Mesendoderm (in vitro differentiated cells): ENCODE results near the gene PSMD4.

Experiments
- DNase-seq: peaks from one replicate; pipeline ENCODE4 v3.0.0; 2013
- H2AK5ac ChIP-seq: 2 replicates; pipeline ENCODE4 v1.6.1; 2013; ENCODE audit warnings: low read length, inconsistent platforms
- H2BK120ac ChIP-seq: 2 replicates; pipeline ENCODE4 v1.6.1; 2013; ENCODE audit warnings: low read depth, mild to moderate bottlenecking, low read length, moderate library complexity, mixed read lengths
- H2BK15ac ChIP-seq: replicated peaks from 2 replicates; pipeline ENCODE4 v1.6.1; 2013; ENCODE audit warnings: low read depth, mild to moderate bottlenecking, moderate library complexity
- H2BK5ac ChIP-seq: 2 replicates; pipeline ENCODE4 v1.6.1; 2013; ENCODE audit warnings: low read length, inconsistent platforms
- H3K18ac ChIP-seq: 2 replicates; pipeline ENCODE4 v1.6.1; 2013; ENCODE audit warnings: mild to moderate bottlenecking, low read length, mixed read lengths
- H3K23ac ChIP-seq: one replicate; pipeline ENCODE4 v1.6.1; 2013; ENCODE audit warnings: low read length
- H3K27ac ChIP-seq: 2 replicates; pipeline ENCODE4 v1.5.1; 2013; ENCODE audit warnings: low read depth, mild to moderate bottlenecking, inconsistent platforms, low read length, moderate library complexity
- H3K27me3 ChIP-seq: 2 replicates; pipeline ENCODE4 v1.6.1; 2013; ENCODE audit warnings: low read length, control low read depth, mild to moderate bottlenecking, inconsistent platforms; ENCODE audit not compliant: insufficient read depth, poor library complexity
- H3K36me3 ChIP-seq: 2 replicates; pipeline ENCODE4 v1.6.1; 2013; ENCODE audit warnings: low read length, inconsistent platforms; ENCODE audit not compliant: control insufficient read depth, insufficient read depth
- H3K4ac ChIP-seq: one replicate; pipeline ENCODE4 v1.6.1; 2013; ENCODE audit warnings: low read depth, mild to moderate bottlenecking, low read length, moderate library complexity
- H3K4me1 ChIP-seq: 2 replicates; pipeline ENCODE4 v1.6.1; 2013; ENCODE audit warnings: low read depth, low read length, inconsistent platforms; ENCODE audit not compliant: control insufficient read depth
- H3K4me2 ChIP-seq: 2 replicates; pipeline ENCODE4 v1.6.1; 2013; ENCODE audit warnings: low read length
- H3K4me3 ChIP-seq: 2 replicates; pipeline ENCODE4 v1.5.1; 2013; ENCODE audit warnings: mild to moderate bottlenecking, low read length
- H3K56ac ChIP-seq: one replicate; pipeline ENCODE4 v1.6.1; 2013; ENCODE audit warnings: low read length
- H3K79me1 ChIP-seq: 2 replicates; pipeline ENCODE4 v1.6.1; 2013; ENCODE audit warnings: low read length, inconsistent platforms
- H3K79me2 ChIP-seq: 2 replicates; pipeline ENCODE4 v1.6.1; 2013; ENCODE audit warnings: mild to moderate bottlenecking, low read length; ENCODE audit not compliant: control insufficient read depth, insufficient read depth
- H3K9ac ChIP-seq: 2 replicates; pipeline ENCODE4 v1.6.1; 2013; ENCODE audit warnings: low read length, inconsistent platforms
- H4K5ac ChIP-seq: one replicate; pipeline ENCODE4 v1.6.1; 2013; ENCODE audit warnings: low read length
- H4K8ac ChIP-seq: one replicate; pipeline ENCODE4 v1.6.1; 2013; ENCODE audit warnings: low read depth, mild to moderate bottlenecking, control low read depth, low read length, moderate library complexity
- WGBS: extraction: QIAGEN DNeasy Blood & Tissue Kit; methylation state at CpG from one replicate; pipeline ENCODE4 v1.1.7; 2013; ENCODE audit warnings: low lambda C conversion rate, missing lambda C conversion rate; ENCODE audit not compliant: insufficient coverage; ENCODE audit errors: extremely low coverage; 5-methylcytosine and 5-hydroxymethylcytosine counted together

PSMD4 gene

GRCh38 chr1:151221616-151222015, 32.9 kb upstream of the PSMD4 start:
- Histone ChIP-seq H2BK5ac (no peak overlapping the region), H3K9ac (no peak overlapping the region), H3K79me1 (peaks cover 12% of the 10 kb centered on the region), H3K27ac (no peak overlapping the region), H2AK5ac (no peak overlapping the region), H3K56ac (no peak overlapping the region), H2BK15ac (no peak overlapping the region), H3K27me3 (no peaks in the 10 kb centered on the region), H3K79me2 (peaks cover 32% of the 10 kb centered on the region), H3K23ac (no peak overlapping the region), H3K36me3 (peaks cover 1% of the 10 kb centered on the region), H3K4me2 (no peak overlapping the region), H2BK120ac (no peak overlapping the region), H3K4me3 (no peak overlapping the region), H3K18ac (no peak overlapping the region), H4K8ac (no peak overlapping the region), H3K4ac (no peak overlapping the region), H4K5ac (no peak overlapping the region), H3K4me1 (no peaks in the 10 kb centered on the region)
- no CpG with 5 or more reads among the region's 1 CpG for WGBS
- DNase-seq: no peak

- Histone ChIP-seq H2BK5ac (no peak overlapping the region), H3K4me2 (no peak overlapping the region), H2BK120ac (no peak overlapping the region), H2BK15ac (no peak overlapping the region), H3K4me1 (no peaks in the 10 kb centered on the region), H4K5ac (no peak overlapping the region), H3K4ac (no peak overlapping the region), H3K79me1 (peaks cover 12% of the 10 kb centered on the region), H3K27ac (no peak overlapping the region), H3K4me3 (no peak overlapping the region), H4K8ac (no peak overlapping the region), H3K56ac (no peak overlapping the region), H3K9ac (no peak overlapping the region), H3K18ac (no peak overlapping the region), H3K36me3 (peaks cover 1% of the 10 kb centered on the region), H2AK5ac (no peak overlapping the region), H3K27me3 (no peaks in the 10 kb centered on the region), H3K23ac (no peak overlapping the region), H3K79me2 (peaks cover 29% of the 10 kb centered on the region)
- no CpG with 5 or more reads among the region's 4 CpGs for WGBS
- DNase-seq: peak; percentile 45
Measured at GRCh38 chr1:151222130-151222529, 32.4 kb upstream of the PSMD4 start.

- no peaks in the 10 kb centered on the region for H3K79me1 ChIP-seq
- H3K9ac ChIP-seq: no peak overlapping the region
- no peaks in the 10 kb centered on the region for H3K4me1 ChIP-seq
- H2BK15ac ChIP-seq: no peak overlapping the region
- H2BK5ac ChIP-seq: no peak overlapping the region
- H3K56ac ChIP-seq: no peak overlapping the region
- no peak overlapping the region for H4K5ac ChIP-seq
- H3K27me3 ChIP-seq: no peaks in the 10 kb centered on the region
- no peak overlapping the region for H4K8ac ChIP-seq
- no peak overlapping the region for H3K18ac ChIP-seq
- no peak overlapping the region for H3K23ac ChIP-seq
- H2AK5ac ChIP-seq: no peak overlapping the region
- H2BK120ac ChIP-seq: no peak overlapping the region
- H3K79me2 ChIP-seq: no peaks in the 10 kb centered on the region
- no CpG with 5 or more reads among the region's 6 CpGs for WGBS
- no peak overlapping the region for H3K4me2 ChIP-seq
- DNase-seq: no peak
- H3K36me3 ChIP-seq: peaks cover 24% of the 10 kb centered on the region
- H3K27ac ChIP-seq: no peak overlapping the region
- H3K4me3 ChIP-seq: no peak overlapping the region
- H3K4ac ChIP-seq: no peak overlapping the region
Measured at GRCh38 chr1:151235235-151235634, 19.3 kb upstream of the PSMD4 start.

DNA sequence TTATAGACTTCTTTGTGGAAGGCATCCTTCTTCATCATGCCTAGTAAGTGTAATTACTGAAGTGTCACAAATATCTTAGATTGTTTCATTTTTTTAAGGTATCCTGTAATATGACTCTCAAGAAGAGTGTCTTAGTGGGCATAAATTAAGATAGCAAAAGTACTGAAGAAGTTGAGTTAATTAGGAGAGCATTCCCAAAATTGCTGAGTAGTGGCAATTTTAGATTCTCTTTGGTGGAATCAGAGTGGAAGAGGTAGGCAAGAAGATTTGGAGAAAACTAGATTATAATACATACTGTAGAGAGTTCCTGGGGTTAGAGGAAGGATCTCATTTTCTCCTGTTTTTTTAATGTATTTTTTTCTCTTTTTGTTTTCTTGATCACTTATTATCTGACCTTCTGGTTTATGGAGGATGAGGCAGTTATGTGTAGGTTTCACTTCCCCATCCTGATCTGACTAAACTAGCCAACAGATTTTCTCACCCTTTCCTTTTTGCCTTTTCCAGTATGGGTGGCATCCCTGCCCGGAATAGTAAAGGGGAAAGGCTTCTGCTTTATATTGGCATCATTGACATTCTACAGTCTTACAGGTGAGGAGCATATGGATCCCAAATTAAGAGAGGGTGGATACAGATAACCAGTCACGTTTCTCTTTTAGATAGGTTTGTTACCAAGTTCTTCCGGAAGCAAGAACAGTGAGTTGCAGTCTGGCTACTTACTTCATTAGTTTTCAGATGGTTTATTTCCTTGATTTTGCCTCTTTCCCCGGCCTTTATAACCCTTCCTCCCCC, 16.7 kb upstream of the PSMD4 start:
- Histone ChIP-seq H2BK120ac (no peak overlapping the region), H3K79me2 (no peaks in the 10 kb centered on the region), H3K79me1 (no peaks in the 10 kb centered on the region), H4K5ac (no peak overlapping the region), H3K23ac (no peak overlapping the region), H3K4me3 (no peak overlapping the region), H3K4me2 (no peak overlapping the region), H3K27me3 (no peaks in the 10 kb centered on the region), H2BK5ac (no peak overlapping the region), H3K4me1 (no peaks in the 10 kb centered on the region), H3K18ac (no peak overlapping the region), H3K56ac (no peak overlapping the region), H3K4ac (no peak overlapping the region), H4K8ac (no peak overlapping the region), H3K27ac (no peak overlapping the region), H3K36me3 (peaks cover 16% of the 10 kb centered on the region), H2BK15ac (no peak overlapping the region), H2AK5ac (no peak overlapping the region), H3K9ac (no peak overlapping the region)
- no CpG with 5 or more reads among the region's 4 CpGs for WGBS
- no peak for DNase-seq

DNA sequence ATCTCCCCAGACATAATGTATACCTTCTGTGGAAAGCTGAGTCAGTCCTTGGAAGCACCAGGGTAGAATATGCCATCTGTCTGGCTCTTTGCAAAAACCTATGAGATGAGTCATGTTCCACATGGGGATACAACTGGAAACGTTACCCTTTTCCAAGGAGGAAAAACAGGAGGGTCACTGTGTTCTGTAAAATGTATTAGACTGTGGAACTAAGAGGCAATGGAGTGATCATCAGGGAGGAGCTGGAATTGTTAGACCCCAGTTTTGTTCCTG, 16.1 kb upstream of the PSMD4 start:
- H3K36me3 ChIP-seq: peaks cover 20% of the 10 kb centered on the region

GRCh38 chr1:151242442-151242841, 12.1 kb upstream of the PSMD4 start:
- H3K4me3 ChIP-seq: no peak overlapping the region
- peaks cover 13% of the 10 kb centered on the region for H3K36me3 ChIP-seq
- no peak overlapping the region for H4K5ac ChIP-seq
- H2BK5ac ChIP-seq: no peak overlapping the region
- no peak overlapping the region for H3K27ac ChIP-seq
- H4K8ac ChIP-seq: no peak overlapping the region
- H3K4ac ChIP-seq: no peak overlapping the region
- no peak overlapping the region for H3K18ac ChIP-seq
- H2BK15ac ChIP-seq: no peak overlapping the region
- DNase-seq: no peak
- no peak overlapping the region for H3K56ac ChIP-seq
- H3K79me1 ChIP-seq: no peaks in the 10 kb centered on the region
- no CpG with 5 or more reads among the region's 2 CpGs for WGBS
- H2AK5ac ChIP-seq: no peak overlapping the region
- H2BK120ac ChIP-seq: no peak overlapping the region
- no peaks in the 10 kb centered on the region for H3K4me1 ChIP-seq
- H3K9ac ChIP-seq: no peak overlapping the region
- H3K79me2 ChIP-seq: no peaks in the 10 kb centered on the region
- H3K23ac ChIP-seq: no peak overlapping the region
- H3K4me2 ChIP-seq: no peak overlapping the region
- H3K27me3 ChIP-seq: no peaks in the 10 kb centered on the region

More for the DNA sequence above, 16.1 kb upstream of the PSMD4 start:
- no peaks in the 10 kb centered on the region for H3K4me1 ChIP-seq
- no peak overlapping the region for H3K4me3 ChIP-seq
- H2BK120ac ChIP-seq: no peak overlapping the region
- H3K4ac ChIP-seq: no peak overlapping the region
- H2AK5ac ChIP-seq: no peak overlapping the region
- H3K27ac ChIP-seq: no peak overlapping the region
- H3K79me1 ChIP-seq: no peaks in the 10 kb centered on the region
- H2BK5ac ChIP-seq: no peak overlapping the region
- no peak for DNase-seq
- H3K4me2 ChIP-seq: no peak overlapping the region
- no peaks in the 10 kb centered on the region for H3K27me3 ChIP-seq
- H3K56ac ChIP-seq: no peak overlapping the region
- H4K5ac ChIP-seq: no peak overlapping the region
- no peak overlapping the region for H3K23ac ChIP-seq
- no CpG with 5 or more reads among the region's 1 CpG for whole genome bisulfite sequencing
- H3K79me2 ChIP-seq: no peaks in the 10 kb centered on the region
- no peak overlapping the region for H2BK15ac ChIP-seq
- H4K8ac ChIP-seq: no peak overlapping the region
- H3K18ac ChIP-seq: no peak overlapping the region
- H3K9ac ChIP-seq: no peak overlapping the region
